GM12878 (cell line): Measurements from ENCODE around the gene LSM14B. TPM values are rescaled to one million over a fixed set of nuclear protein-coding genes. Genes with fewer than 3 reads are reported as not detected.

ENCODE experiments used
- ATAC-seq: fragments of 200-7000 bp; cut with Tn5 transposase; 3 replicates; pipeline ENCODE4 v1.9.1; 2020; ENCODE audit warnings: mild to moderate bottlenecking, moderate library complexity
- BruUV-seq: library from RNA; stranded (reverse); fragments of 400-500 nt; replicated peaks from 2 replicates; lab custom pipeline; 2021; lab: Mats Ljungman, UMichigan
- CTCF ChIA-PET: fragments of 300-600 bp; sonication (Branson Sonifier 250); formaldehyde crosslinking; extraction: SDS; loops from one replicate; lab custom pipeline; 2021; ENCODE audit warnings: inconsistent platforms; lab: Yijun Ruan, JAX
- POLR2A ChIA-PET: fragments of 350-600 bp; formaldehyde crosslinking; extraction: SDS; loops from one replicate; lab custom pipeline; 2021; ENCODE audit warnings: inconsistent platforms; lab: Charles Lee
- RAD21 ChIA-PET: fragments of 300-600 bp; sonication (Branson Sonifier 250); formaldehyde crosslinking; loops from one replicate; lab custom pipeline; 2023; ENCODE audit warnings: antibody characterized with exemption; ENCODE audit not compliant: unreplicated experiment; lab: Charles Lee
- SMC1A ChIA-PET: fragments of 300-600 bp; sonication (Branson Sonifier 250); formaldehyde crosslinking; loops from one replicate; lab custom pipeline; 2023; ENCODE audit not compliant: unreplicated experiment, uncharacterized antibody; lab: Charles Lee
- DNase-seq: peaks from one replicate; pipeline ENCODE4 v3.0.0-alpha.2; 2011; ENCODE audit warnings: low read depth, low spot score
- FAIRE-seq: peaks from 3 replicates; lab custom pipeline; 2011; peaks lifted over from hg19 to GRCh38; lab: Jason Lieb, UNC
- H2AFZ ChIP-seq: 2 replicates; pipeline ENCODE4 v1.6.0; 2011; ENCODE audit warnings: low read depth, low read length, control low read depth; ENCODE audit not compliant: control insufficient read depth
- H3K27ac ChIP-seq: 2 replicates; pipeline ENCODE4 v1.5.1; 2011; ENCODE audit warnings: control low read depth; ENCODE audit not compliant: control insufficient read depth, insufficient read depth
- H3K27me3 ChIP-seq, 2 experiments: replicated peaks in 1 of 2; 2 replicates each; pipeline versions ENCODE4 v1.6.0 to v1.6.1; 2011; ENCODE audit warnings: low read length in 1 of 2; ENCODE audit not compliant: control insufficient read depth in 2 of 2, insufficient read depth in 2 of 2
- H3K36me3 ChIP-seq, 2 experiments: 2 replicates each; pipeline ENCODE4 v1.5.1; 2011; ENCODE audit warnings: low read length in 1 of 2; ENCODE audit not compliant: control insufficient read depth in 2 of 2, insufficient read depth in 2 of 2
- H3K4me1 ChIP-seq: 2 replicates; pipeline ENCODE4 v1.6.1; 2011; ENCODE audit warnings: mild to moderate bottlenecking, low read length, moderate library complexity, mixed read lengths; ENCODE audit not compliant: control insufficient read depth, insufficient read depth
- H3K4me2 ChIP-seq: 2 replicates; pipeline ENCODE4 v1.6.0; 2011; ENCODE audit warnings: control low read depth; ENCODE audit not compliant: control insufficient read depth, insufficient read depth
- H3K4me3 ChIP-seq: fragments of 200-600 bp; sonication (generic); 2 replicates; pipeline ENCODE4 v1.5.1; 2016
- H3K79me2 ChIP-seq: 2 replicates; pipeline ENCODE4 v1.6.0; 2011; ENCODE audit warnings: low read length; ENCODE audit not compliant: control insufficient read depth, insufficient read depth
- H3K9ac ChIP-seq: 2 replicates; pipeline ENCODE4 v1.8.0; 2011; ENCODE audit warnings: low read length, control low read depth, mixed read lengths; ENCODE audit not compliant: control insufficient read depth, insufficient read depth
- H3K9me3 ChIP-seq: replicated peaks from 3 replicates; pipeline ENCODE4 v1.5.1; 2011; ENCODE audit warnings: mild to moderate bottlenecking, low read length; ENCODE audit not compliant: control insufficient read depth, insufficient read depth
- H4K20me1 ChIP-seq: 2 replicates; pipeline ENCODE4 v1.6.0; 2011; ENCODE audit not compliant: control insufficient read depth, insufficient read depth
- CREB1 ChIP-seq: IDR thresholded peaks from 2 replicates; pipeline ENCODE4 v1.6.1; 2012; ENCODE audit warnings: low read depth, mild to moderate bottlenecking, inconsistent platforms
- GABPA ChIP-seq: IDR thresholded peaks from 2 replicates; pipeline ENCODE4 v1.6.1; 2014; ENCODE audit warnings: antibody characterized with exemption, low read depth, mild to moderate bottlenecking, inconsistent platforms
- NFIC ChIP-seq: IDR thresholded peaks from 2 replicates; pipeline ENCODE4 v1.6.1; 2012; ENCODE audit warnings: low read depth, mild to moderate bottlenecking, inconsistent platforms, low read length, moderate library complexity
- PBX3 ChIP-seq: IDR thresholded peaks from 2 replicates; pipeline ENCODE4 v1.6.1; 2011; ENCODE audit warnings: mild to moderate bottlenecking, low read depth, low read length, moderate library complexity; ENCODE audit not compliant: insufficient replicate concordance
- SIN3A ChIP-seq: IDR thresholded peaks from 2 replicates; pipeline ENCODE4 v1.6.1; 2012; ENCODE audit warnings: low read depth, low read length, improper control_type of control experiment
- SKIL ChIP-seq: fragments of 450-650 bp; IDR thresholded peaks from 2 replicates; pipeline ENCODE4 v1.6.1; 2017; ENCODE audit warnings: mild to moderate bottlenecking, low read depth, inconsistent platforms; ENCODE audit not compliant: poor library complexity, severe bottlenecking
- SMAD1 ChIP-seq: fragments of 450-650 bp; IDR thresholded peaks from 2 replicates; pipeline ENCODE4 v1.6.1; 2018; ENCODE audit warnings: mild to moderate bottlenecking, low read depth; ENCODE audit not compliant: partially characterized antibody
- SREBF1 ChIP-seq: IDR thresholded peaks from 2 replicates; pipeline ENCODE4 v1.6.1; 2012; ENCODE audit warnings: mild to moderate bottlenecking, low read length
- STAT1 ChIP-seq: fragments of 450-650 bp; conservative IDR thresholded peaks from 2 replicates; pipeline ENCODE4 v1.6.1; 2014; ENCODE audit warnings: antibody characterized with exemption, mild to moderate bottlenecking
- ZNF592 ChIP-seq: fragments of 450-650 bp; IDR thresholded peaks from 2 replicates; pipeline ENCODE4 v1.6.1; 2017; ENCODE audit warnings: mild to moderate bottlenecking, moderate library complexity
- WGBS: methylation state at CpG from one replicate; pipeline ENCODE4 v1.1.6; 2016; ENCODE audit warnings: low lambda C conversion rate; ENCODE audit not compliant: insufficient replicate concordance, insufficient coverage; ENCODE audit errors: missing lambda C conversion rate; 5-methylcytosine and 5-hydroxymethylcytosine counted together
- in situ Hi-C: fragments of 300-500 bp; cut with MboI; formaldehyde crosslinking; loops from 9 replicates; pipeline ENCODE4 v1.14.3; 2018; ENCODE audit warnings: mixed read lengths
- intact Hi-C: fragments of 100-400 bp; cut with micrococcal nuclease; formaldehyde crosslinking; loops from one replicate; pipeline ENCODE4 v1.14.2; 2022; ENCODE audit not compliant: unreplicated experiment
- polyA plus RNA-seq, 11 experiments: library from polyadenylated mRNA; depleted of rRNA in 4 of 11; unstranded in 6 of 11; stranded (reverse) in 5 of 11; fragments of >200 nt; fragmentation: Nextera tagmentation in 4 of 11; fragmentation: Illumina TruSeq in 1 of 11; extraction: Ambion mirVana in 4 of 11; extraction: Trizol in 1 of 11; gene quantifications; 1 replicate in 1 of 11; 2 replicates in 10 of 11; pipeline versions ENCODE4 v1.2.1 to v1.2.3, GENCODE V29; 2011 to 2016; ENCODE audit warnings: inconsistent platforms in 2 of 11, missing spikeins in 2 of 11, low read depth in 1 of 11
- total RNA-seq, 4 experiments: library from RNA; depleted of rRNA in 3 of 4; stranded (reverse); fragments of >200 nt in 3 of 4; fragmentation: Illumina TruSeq in 1 of 4; extraction: Trizol in 1 of 4; gene quantifications; 2 replicates each; pipeline versions ENCODE4 v1.2.1 to v1.2.3, GENCODE V29; 2013 to 2021

Gene LSM14B
- total and polyA plus RNA-seq, 10 of the 15 experiments (the other 5 are each of a cell fraction or from before 2014, with no cell fraction given) = 0.56 to 34.3 (median 15.6) TPM

- ChIA-PET SMC1A (no interaction called here), RAD21 (no interaction called here), POLR2A (no interaction called here), CTCF (no interaction called here)
- BruUV-seq = no TSS peak
- Histone ChIP-seq H2AFZ (no peak overlapping the region), H3K4me2 (no peak overlapping the region), H3K9ac (no peak overlapping the region), H3K4me1 (peaks cover under 1% of the 10 kb centered on the region; the same call in 1 of the 2 replicates), H3K36me3 (peaks cover 5 to 8% of the 10 kb centered on the region in 2 experiments; a peak in 3 of 4 replicates), H3K27me3 (no peaks in the 10 kb centered on the region), H4K20me1 (no peaks in the 10 kb centered on the region; the same call in 1 of the 2 replicates), H3K4me3 (no peak overlapping the region), H3K27ac (no peak overlapping the region), H3K9me3 (no peaks in the 10 kb centered on the region; the same call in 2 of the 3 replicates), H3K79me2 (peaks cover 34% of the 10 kb centered on the region)
- WGBS = 97% methylated on average over 24 of the region's 24 CpGs
- intact Hi-C loops = no loop called here
- ATAC-seq (no peak), DNase-seq (no peak), FAIRE-seq (no peak)
- in situ Hi-C loops = no loop called here
- no peak for TF ChIP-seq PBX3
- TF ChIP-seq STAT1 = no peak
- no peak for TF ChIP-seq SREBF1
- no peak for TF ChIP-seq ZNF592
- TF ChIP-seq SIN3A = no peak
- TF ChIP-seq CREB1 = no peak
- TF ChIP-seq NFIC = no peak
- TF ChIP-seq SKIL = no peak
- TF ChIP-seq SMAD1 = no peak
- no peak for TF ChIP-seq GABPA
Observed at GRCh38 chr20:62149532-62150309, 27.4 kb downstream of the LSM14B start.
